ENCODE results near the gene ATL2.
"Not testable (repeated sequence)": the region's sequence is repeated elsewhere in the genome, so short reads cannot be mapped to it uniquely, and the experiment has no call there.

The ATL2 gene

DNA sequence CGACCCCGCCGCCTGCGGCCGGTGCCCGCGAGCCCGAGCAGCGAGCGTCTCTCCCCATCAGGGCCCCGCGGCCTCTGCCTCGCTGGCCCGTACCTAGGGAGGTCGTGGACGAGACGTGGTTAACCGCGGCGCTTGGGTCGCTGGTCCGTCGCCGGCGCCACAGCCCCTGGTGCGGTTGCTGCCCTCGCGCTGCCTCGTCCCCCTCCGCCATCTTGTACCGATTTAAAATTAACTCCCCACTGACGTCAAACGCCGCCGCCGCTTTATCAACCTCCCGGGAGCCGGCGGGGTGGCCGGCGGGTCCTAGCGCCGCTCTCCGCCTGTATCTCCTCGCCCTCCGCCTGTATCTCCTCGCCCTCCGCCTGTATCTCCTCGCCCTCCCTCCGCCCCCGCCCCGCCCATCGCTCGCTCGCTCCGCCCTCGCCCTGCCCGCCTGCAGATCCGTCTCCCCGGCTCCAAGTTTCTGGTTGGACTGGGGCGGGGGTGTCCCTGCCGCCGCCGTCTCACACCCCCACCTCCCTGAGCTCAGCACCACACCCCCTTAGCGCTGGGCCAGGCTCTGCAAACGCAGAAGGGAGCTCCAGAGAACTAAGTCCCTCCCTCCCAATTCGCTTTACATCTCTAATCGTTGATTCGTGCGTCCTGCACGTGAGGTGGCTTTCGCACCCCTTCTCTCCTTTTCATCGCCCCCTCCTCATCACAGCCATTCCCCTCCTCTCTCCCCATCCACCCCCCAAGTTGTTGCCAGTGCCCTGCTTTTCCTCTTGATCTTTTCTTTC is at the start of gene ATL2:
Gene ATL2 (minus strand): TSS at position 224 of the 779 bp plus-strand sequence. CDS start 13 bp downstream, at position 211.
- DNase-seq = peak; percentile 95
- in situ Hi-C loops (cut with HindIII; ENCODE audit: low pct_ligation_motif_present, low pct_unique_long_range_greater_than_20kb, low sequenced_read_pairs) = no loop called here

- in situ Hi-C loops (cut with HindIII; ENCODE audit: low pct_ligation_motif_present, low pct_unique_long_range_greater_than_20kb, low sequenced_read_pairs) = no loop called here
- DNase-seq = no peak
Measured at GRCh38 chr2:38423763-38424162, 46.7 kb upstream of the ATL2 start.

GRCh38 chr2:38421274-38422056 is 44.4 kb upstream of the ATL2 start:
- in situ Hi-C loops (cut with HindIII; ENCODE audit: low pct_ligation_motif_present, low pct_unique_long_range_greater_than_20kb, low sequenced_read_pairs) = no loop called here
- DNase-seq = peak; percentile 61

DNA sequence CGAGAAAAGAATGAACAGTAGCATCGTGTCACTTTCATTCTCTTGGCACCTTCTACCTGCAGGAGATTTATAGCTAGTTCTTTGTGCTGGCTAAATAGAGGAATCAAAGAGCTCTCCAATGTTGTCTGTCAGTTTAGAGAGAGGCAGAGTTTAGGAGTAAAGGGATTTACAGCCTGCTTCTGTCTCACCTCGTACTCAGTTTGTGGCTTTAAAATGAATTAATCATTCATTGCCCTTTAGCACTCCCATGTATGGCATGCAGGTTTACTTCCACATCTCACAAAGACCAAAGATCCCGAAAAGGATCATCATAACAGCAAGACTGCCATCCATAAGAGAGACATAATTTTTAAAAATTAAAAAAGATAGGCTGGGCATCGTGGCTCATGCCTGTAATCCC is 42.4 kb upstream of the ATL2 start:
- in situ Hi-C loops (cut with HindIII; ENCODE audit: low pct_ligation_motif_present, low pct_unique_long_range_greater_than_20kb, low sequenced_read_pairs) = no loop called here
- no peak for DNase-seq

GRCh38 chr2:38418735-38419134 is 41.7 kb upstream of the ATL2 start:
- in situ Hi-C loops (cut with HindIII; ENCODE audit: low pct_ligation_motif_present, low pct_unique_long_range_greater_than_20kb, low sequenced_read_pairs) = no loop called here
- no peak for DNase-seq

DNA sequence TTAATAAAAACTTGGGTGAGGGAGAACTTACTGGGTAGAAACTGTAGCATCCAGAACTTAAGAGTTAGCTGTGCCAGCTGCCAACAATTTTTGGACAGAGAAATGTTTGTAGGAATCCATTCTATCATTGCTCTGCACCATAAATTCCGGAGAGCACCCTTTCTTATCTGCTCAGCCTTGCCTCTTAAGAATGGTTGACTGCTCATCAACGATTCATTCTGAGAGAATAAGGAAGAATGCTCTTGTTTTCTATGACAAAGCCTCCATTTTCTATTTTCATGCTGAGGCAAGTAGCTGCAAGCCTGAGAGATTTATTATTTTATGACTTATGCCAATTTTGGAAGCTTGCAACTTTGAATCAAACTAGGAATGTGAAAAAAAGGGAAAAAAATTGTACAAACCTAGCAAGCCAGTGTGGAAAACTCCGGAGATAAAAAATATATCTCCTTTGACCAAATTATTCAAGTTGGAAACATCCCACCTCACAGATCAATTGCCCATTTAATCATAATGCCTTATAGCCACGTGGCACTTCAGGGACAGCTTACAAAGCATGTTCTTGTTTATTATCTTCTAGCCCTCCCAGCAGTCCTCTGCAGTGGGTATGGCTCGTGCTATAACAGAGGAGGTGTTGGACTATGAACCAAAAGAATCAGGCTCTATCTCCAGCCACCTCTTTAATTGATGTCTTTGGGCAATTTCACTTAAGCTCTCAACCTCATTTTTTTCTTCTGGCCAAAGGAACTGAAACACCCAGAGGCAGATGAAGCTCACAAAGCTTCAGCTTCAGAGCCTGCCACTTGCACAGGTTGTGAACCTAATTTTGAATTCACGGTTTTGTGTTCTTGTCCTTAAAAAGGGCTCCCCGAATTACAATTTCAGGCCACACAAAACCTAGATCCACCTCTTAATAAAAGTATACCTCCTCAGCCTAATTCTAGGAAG is 40.9 kb upstream of the ATL2 start:
- in situ Hi-C loops (cut with HindIII; ENCODE audit: low pct_ligation_motif_present, low pct_unique_long_range_greater_than_20kb, low sequenced_read_pairs) = no loop called here
- no peak for DNase-seq

DNA sequence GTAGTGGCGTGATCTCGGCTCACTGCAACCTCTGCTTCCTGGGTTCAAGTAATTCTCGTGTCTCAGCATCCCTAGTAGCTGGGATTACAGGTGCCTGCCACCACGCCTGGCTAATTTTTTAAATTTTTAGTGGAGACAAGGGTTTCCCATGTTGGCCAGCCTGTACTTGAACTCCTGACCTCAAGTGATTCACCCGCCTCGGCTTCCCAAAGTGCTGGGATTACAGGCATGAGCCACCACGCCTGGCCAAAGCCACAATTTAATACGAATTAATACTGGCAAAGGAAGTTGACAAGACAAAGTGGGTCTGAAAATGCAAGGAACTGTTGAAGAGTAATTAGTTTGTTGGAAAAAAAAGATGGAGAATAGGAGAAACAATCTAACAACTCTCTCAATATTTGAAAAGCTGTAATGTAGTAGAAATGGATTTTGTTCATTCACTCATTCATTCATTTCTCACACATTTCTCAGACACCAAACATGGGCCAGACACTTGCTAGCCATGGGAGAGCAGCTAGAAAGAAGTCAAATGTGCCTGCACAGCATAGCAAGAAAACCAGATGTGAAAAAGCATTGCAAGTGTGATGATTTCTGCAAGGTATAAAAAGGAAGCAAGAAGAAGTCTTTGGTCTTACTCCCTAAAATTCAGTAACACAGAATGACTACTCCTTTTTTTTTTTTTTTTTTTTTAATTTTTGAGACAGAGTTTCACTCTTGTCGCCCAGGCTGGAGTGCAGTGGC is 39.4 kb upstream of the ATL2 start:
- DNase-seq = no peak
- in situ Hi-C loops (cut with HindIII; ENCODE audit: low pct_ligation_motif_present, low pct_unique_long_range_greater_than_20kb, low sequenced_read_pairs) = no loop called here

DNA sequence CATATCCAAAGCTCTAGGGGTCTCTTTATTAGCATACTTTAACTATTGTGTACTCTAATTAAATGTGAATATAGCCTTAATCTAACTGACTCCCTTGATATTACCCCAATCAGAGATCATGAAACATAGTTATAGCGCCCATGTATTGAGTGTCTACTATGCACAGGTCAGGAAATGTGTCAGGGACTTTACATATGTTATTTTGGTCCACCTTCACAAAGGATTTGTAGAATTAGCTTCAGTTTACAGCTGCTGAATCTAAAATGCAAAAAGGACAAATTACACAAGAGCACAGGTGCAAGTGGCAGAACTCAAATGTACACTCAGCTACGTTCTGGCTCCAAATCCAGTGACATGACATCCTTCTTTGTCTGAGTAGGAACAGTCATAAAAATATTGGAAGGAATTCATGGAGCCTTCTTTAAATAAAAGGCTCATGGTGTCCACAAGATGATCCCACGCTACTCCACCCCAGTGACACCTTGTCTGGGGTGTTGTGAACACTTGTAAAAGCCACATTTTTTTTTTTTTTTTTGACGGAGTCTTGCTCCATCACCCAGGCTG is 38.7 kb upstream of the ATL2 start:
- no peak for DNase-seq
- in situ Hi-C loops (cut with HindIII; ENCODE audit: low pct_ligation_motif_present, low pct_unique_long_range_greater_than_20kb, low sequenced_read_pairs) = no loop called here

DNA sequence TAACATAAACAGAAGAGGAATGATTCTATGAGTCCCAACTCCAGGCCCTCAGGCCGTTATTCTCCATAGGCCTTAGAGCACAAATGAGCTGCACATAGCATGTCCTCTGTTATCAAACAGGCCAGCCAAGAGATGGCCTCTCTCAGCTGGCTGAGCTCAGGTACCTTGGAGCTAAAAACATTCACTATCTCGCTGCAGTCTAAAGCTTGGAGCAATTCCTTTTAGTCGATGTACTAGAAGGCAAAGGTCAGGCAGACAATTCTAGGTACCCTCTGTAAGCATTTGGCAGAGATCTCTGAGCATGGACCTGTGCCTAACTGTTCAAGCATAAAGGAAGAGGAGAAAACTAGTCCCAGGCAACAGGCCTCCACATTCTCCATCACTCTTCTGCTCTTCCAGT is 38.0 kb upstream of the ATL2 start:
- DNase-seq = no peak
- in situ Hi-C loops (cut with HindIII; ENCODE audit: low pct_ligation_motif_present, low pct_unique_long_range_greater_than_20kb, low sequenced_read_pairs) = no loop called here

- in situ Hi-C loops (cut with HindIII; ENCODE audit: low pct_ligation_motif_present, low pct_unique_long_range_greater_than_20kb, low sequenced_read_pairs); DNase-seq: not testable (repeated sequence)
Measured at GRCh38 chr2:38412235-38412871, 35.3 kb upstream of the ATL2 start.

GRCh38 chr2:38409156-38410102 is 32.4 kb upstream of the ATL2 start:
- DNase-seq = no peak
- in situ Hi-C loops (cut with HindIII; ENCODE audit: low pct_ligation_motif_present, low pct_unique_long_range_greater_than_20kb, low sequenced_read_pairs) = no loop called here

GRCh38 chr2:38407111-38407682 is 30.1 kb upstream of the ATL2 start:
- in situ Hi-C loops (cut with HindIII; ENCODE audit: low pct_ligation_motif_present, low pct_unique_long_range_greater_than_20kb, low sequenced_read_pairs) = no loop called here
- no peak for DNase-seq

GRCh38 chr2:38406597-38407110 is 29.6 kb upstream of the ATL2 start:
- DNase-seq = no peak
- in situ Hi-C loops (cut with HindIII; ENCODE audit: low pct_ligation_motif_present, low pct_unique_long_range_greater_than_20kb, low sequenced_read_pairs) = no loop called here

GRCh38 chr2:38405917-38406596 is 29.0 kb upstream of the ATL2 start:
- DNase-seq = no peak
- in situ Hi-C loops (cut with HindIII; ENCODE audit: low pct_ligation_motif_present, low pct_unique_long_range_greater_than_20kb, low sequenced_read_pairs) = no loop called here

- in situ Hi-C loops (cut with HindIII; ENCODE audit: low pct_ligation_motif_present, low pct_unique_long_range_greater_than_20kb, low sequenced_read_pairs) = no loop called here
- DNase-seq = no peak
Measured at GRCh38 chr2:38400513-38400912, 23.4 kb upstream of the ATL2 start.
